Ovary (tissue), 9 donors: ENCODE results near the gene PARD3. TPM values are rescaled to one million over a fixed set of nuclear protein-coding genes. Genes with fewer than 3 reads are reported as not detected.

Experiments
- DNase-seq, 5 donors: peaks; one replicate each; pipeline ENCODE4 v3.0.0-alpha.2; 2019 to 2020
- H3K27ac ChIP-seq, 2 donors: fragments of 200-600 bp; one replicate each; pipeline versions ENCODE4 v1.5.1 to v1.8.0; 2019 to 2022
- H3K27me3 ChIP-seq: fragments of 200-600 bp; one replicate; pipeline ENCODE4 v1.8.0; 2022
- H3K36me3 ChIP-seq: fragments of 200-600 bp; sonication (generic); one replicate; pipeline ENCODE4 v1.5.1; 2019
- H3K4me1 ChIP-seq: one replicate; pipeline ENCODE4 v1.8.1; 2013; ENCODE audit warnings: mild to moderate bottlenecking, moderate library complexity; ENCODE audit not compliant: insufficient read depth
- H3K4me3 ChIP-seq: fragments of 200-600 bp; sonication (generic); one replicate; pipeline ENCODE4 v1.5.1; 2017
- H3K9me3 ChIP-seq, 2 donors: fragments of 200-600 bp in 1 of 2; sonication (generic) in 1 of 2; one replicate each; pipeline versions ENCODE4 v1.5.1 to v1.8.1; 2013 to 2019; ENCODE audit warnings: mild to moderate bottlenecking in 1 of 2, moderate library complexity in 1 of 2
- EP300 ChIP-seq: sonication (generic); formaldehyde crosslinking; IDR thresholded peaks from one replicate; pipeline ENCODE4 v1.6.1; 2017; ENCODE audit warnings: antibody characterized with exemption
- POLR2A ChIP-seq: fragments of 450-650 bp; IDR thresholded peaks from one replicate; pipeline ENCODE4 v1.6.1; 2017; ENCODE audit warnings: antibody characterized with exemption, mild to moderate bottlenecking, moderate library complexity
- WGBS, 3 donors: extraction: QIAGEN DNeasy Blood & Tissue Kit in 1 of 3; methylation state at CpG; one replicate each; pipeline versions ENCODE4 v1.1.5 to v1.1.7; 2013 to 2017; 5-methylcytosine and 5-hydroxymethylcytosine counted together
- intact Hi-C, 4 donors: fragments of 100-400 bp; cut with DNase I; formaldehyde crosslinking; loops; one replicate each; pipeline versions ENCODE4 v1.11.0 to v1.15.1; 2022 to 2023
- polyA plus RNA-seq, 2 donors: library from polyadenylated mRNA; stranded (reverse); fragments of 200-250 nt in 1 of 2; fragments of 350-450 nt in 1 of 2; fragmentation: Illumina TruSeq in 1 of 2; extraction: RNeasy Lipid Tissue Mini Kit (QIAGEN cat#74804) in 1 of 2; gene quantifications; one replicate each; pipeline ENCODE4 v1.2.3, GENCODE V29; 2013 to 2014
- total RNA-seq, 7 donors: library from RNA; depleted of rRNA in 2 of 7; stranded (reverse); fragments of >200 nt in 2 of 7; fragmentation: NEBNext Ultra II Directional in 3 of 7; extraction: Animal tissue kit (Norgen Biotek cat#: 25700) in 3 of 7; gene quantifications; one replicate each; pipeline versions ENCODE4 v1.1.0 to v1.2.4, GENCODE V29; 2016 to 2023
- TF ChIP-seq, protein P1 (sequence below), 3 donors: fragments of 450-650 bp in 2 of 3; fragments of 200-600 bp in 1 of 3; IDR thresholded peaks; one replicate each; pipeline versions ENCODE4 v1.5.1 to v1.8.0; 2016 to 2022; ENCODE audit warnings: antibody characterized with exemption in 3 of 3, mild to moderate bottlenecking in 1 of 3
- donor health status: DM: no; HTN: no; CAD: no; lungs with moderate emphysema.
- donor health status: DM: no; HTN: no; CAD: no.
- donor health status: Bipolar disorder and iron deficiency.
- donor health status: DM: yes; HTN: yes; CAD: no.
- donor health status: DM: no; HTN: no; CAD: no.
- donor health status: DM: yes; HTN: yes; CAD: no.

Gene PARD3
- total and polyA plus RNA-seq, 9 donors, result 31.8 to 92.3 (median 67.1) TPM

DNA sequence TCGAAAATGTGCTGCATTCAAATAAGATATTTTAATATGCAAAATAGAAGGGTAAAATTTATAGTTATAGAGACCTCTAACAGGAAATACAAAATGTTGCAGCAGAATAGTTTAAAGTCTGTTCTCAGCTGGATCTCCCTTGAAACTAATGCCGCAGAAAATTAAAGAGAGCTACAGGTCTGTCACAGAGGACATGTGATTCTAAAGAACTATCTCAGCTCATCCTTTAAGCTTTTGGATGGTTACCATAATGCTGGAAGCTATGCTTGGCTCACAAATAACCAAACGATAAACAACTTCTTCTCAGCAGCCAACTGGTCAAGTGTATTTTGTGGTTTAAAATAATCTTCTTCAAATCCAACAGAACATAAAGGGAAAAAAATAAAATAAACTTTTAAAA, 353.0 kb downstream of the PARD3 start:
- no peak overlapping the region for H3K4me3 ChIP-seq
- WGBS, 3 donors, result 27 to 45% (median 32%) methylated on average over 3 of the region's 3 CpGs
- H3K27ac ChIP-seq, result no peak overlapping the region
- intact Hi-C loops, result no loop called here
- no peaks in the 10 kb centered on the region for H3K27me3 ChIP-seq
- no peak for TF ChIP-seq EP300
- TF ChIP-seq, protein P1, sequence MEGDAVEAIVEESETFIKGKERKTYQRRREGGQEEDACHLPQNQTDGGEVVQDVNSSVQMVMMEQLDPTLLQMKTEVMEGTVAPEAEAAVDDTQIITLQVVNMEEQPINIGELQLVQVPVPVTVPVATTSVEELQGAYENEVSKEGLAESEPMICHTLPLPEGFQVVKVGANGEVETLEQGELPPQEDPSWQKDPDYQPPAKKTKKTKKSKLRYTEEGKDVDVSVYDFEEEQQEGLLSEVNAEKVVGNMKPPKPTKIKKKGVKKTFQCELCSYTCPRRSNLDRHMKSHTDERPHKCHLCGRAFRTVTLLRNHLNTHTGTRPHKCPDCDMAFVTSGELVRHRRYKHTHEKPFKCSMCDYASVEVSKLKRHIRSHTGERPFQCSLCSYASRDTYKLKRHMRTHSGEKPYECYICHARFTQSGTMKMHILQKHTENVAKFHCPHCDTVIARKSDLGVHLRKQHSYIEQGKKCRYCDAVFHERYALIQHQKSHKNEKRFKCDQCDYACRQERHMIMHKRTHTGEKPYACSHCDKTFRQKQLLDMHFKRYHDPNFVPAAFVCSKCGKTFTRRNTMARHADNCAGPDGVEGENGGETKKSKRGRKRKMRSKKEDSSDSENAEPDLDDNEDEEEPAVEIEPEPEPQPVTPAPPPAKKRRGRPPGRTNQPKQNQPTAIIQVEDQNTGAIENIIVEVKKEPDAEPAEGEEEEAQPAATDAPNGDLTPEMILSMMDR (IDR thresholded peaks at IDR 0.05), result no peak
- TF ChIP-seq POLR2A, result no peak
- H3K36me3 ChIP-seq, result no peaks in the 10 kb centered on the region
- no peak for DNase-seq
- H3K9me3 ChIP-seq, result no peaks in the 10 kb centered on the region
- H3K4me1 ChIP-seq, result no peaks in the 10 kb centered on the region

DNA sequence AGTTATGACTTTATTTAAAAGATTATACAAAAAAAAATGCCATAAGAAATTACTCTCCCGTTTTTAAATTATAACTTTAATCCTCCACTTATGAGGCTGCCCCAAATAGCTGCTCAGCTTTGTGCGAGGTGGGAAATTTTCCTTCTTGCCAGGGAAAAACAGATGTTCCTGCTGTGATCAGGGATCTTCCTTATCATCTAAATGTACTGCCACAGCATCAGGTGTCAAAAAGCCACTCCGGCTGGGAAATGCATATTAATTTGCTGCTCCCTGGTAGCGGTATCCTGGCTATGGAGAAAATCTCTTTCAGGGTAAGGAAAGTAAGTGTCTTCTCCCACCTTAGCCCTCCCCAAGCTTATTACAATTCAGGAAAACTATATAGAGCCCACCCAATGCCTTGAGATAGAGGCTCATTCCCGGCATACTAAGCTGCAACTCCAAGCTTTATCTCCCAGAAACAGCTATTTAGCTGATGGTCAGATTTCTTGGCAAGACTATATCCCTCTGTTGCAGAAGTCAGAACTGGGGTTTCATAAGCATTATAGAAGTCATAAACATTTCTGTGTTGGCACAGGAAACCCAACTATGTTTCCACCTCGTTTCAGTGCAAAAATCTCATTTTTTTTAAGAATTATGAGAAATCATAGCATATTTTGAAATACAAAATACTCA, 360.4 kb downstream of the PARD3 start:
- intact Hi-C loops, result no loop called here
- DNase-seq, result no peak
- Histone ChIP-seq H3K9me3 (no peaks in the 10 kb centered on the region), H3K27me3 (no peaks in the 10 kb centered on the region), H3K27ac (no peak overlapping the region), H3K4me3 (no peak overlapping the region), H3K4me1 (no peaks in the 10 kb centered on the region), H3K36me3 (no peaks in the 10 kb centered on the region)
- TF ChIP-seq EP300 (no peak), POLR2A (no peak)
- TF ChIP-seq, protein P1 (IDR thresholded peaks at IDR 0.05), result no peak
- 66 to 76% (median 68%) methylated on average over 6 of the region's 6 CpGs for WGBS, 3 donors

DNA sequence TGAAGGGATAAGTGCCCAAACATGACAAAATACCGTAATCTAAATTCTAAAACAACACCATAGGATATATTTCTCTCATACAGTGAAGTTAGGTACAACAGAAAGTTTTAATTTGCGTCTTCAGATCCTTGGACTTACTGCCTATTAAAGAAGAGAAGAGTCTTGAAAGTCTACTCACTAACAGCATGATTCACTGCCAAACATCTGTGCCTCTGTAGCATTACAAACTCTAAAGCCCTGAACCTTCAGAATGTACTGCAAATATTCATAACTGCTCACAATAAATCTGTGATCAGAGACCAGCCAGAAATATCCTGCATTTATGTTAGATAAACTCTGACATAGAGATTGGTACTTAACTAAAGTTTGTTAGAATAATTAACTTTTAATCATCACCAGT, 365.3 kb downstream of the PARD3 start:
- Histone ChIP-seq H3K4me1 (peaks cover under 1% of the 10 kb centered on the region), H3K9me3 (no peaks in the 10 kb centered on the region), H3K36me3 (no peaks in the 10 kb centered on the region), H3K27me3 (no peaks in the 10 kb centered on the region), H3K27ac (no peak overlapping the region), H3K4me3 (no peak overlapping the region)
- TF ChIP-seq POLR2A, result no peak
- TF ChIP-seq EP300, result no peak
- TF ChIP-seq, protein P1 (IDR thresholded peaks at IDR 0.05), result no peak
- intact Hi-C loops, result no loop called here
- 78 to 86% (median 78%) methylated on average over 2 of the region's 2 CpGs for WGBS, 3 donors
- DNase-seq, result no peak

DNA sequence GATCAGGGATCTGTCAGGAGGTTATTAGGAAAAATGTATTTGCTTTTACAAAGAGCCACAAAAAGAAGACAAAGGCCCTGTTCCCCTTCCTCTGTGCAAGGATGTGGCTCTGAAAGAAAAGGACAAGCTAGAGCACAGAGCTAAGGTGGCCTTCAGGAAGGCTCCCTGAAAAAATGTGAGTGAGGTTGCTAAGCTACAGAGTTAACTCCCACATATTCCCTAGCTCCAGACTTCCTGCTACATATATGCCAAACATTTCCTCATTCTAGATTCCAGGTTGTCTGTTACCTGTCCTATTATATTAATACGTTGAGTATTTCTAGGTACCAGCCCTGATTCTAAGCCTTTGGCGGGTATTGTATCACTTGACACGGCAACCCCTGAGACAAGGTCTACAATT, 369.0 kb downstream of the PARD3 start:
- 92 to 95% (median 94%) methylated on average over 3 of the region's 3 CpGs for WGBS, 3 donors
- Histone ChIP-seq H3K4me1 (peaks cover 6% of the 10 kb centered on the region), H3K27me3 (no peaks in the 10 kb centered on the region), H3K4me3 (no peak overlapping the region), H3K27ac (no peak overlapping the region), H3K36me3 (no peaks in the 10 kb centered on the region), H3K9me3 (no peaks in the 10 kb centered on the region)
- intact Hi-C loops, result no loop called here
- DNase-seq, result no peak
- TF ChIP-seq POLR2A (no peak), EP300 (no peak)
- TF ChIP-seq, protein P1 (IDR thresholded peaks at IDR 0.05), result no peak
